ENCODE results near the gene SDK1.

Gene SDK1

GRCh38 chr7:3427957-3428356, 126.9 kb downstream of the SDK1 start:
- no peak for DNase-seq

GRCh38 chr7:3429981-3430380, 128.9 kb downstream of the SDK1 start:
- DNase-seq = no peak

- no peak for DNase-seq
Measured at GRCh38 chr7:3430588-3430987, 129.5 kb downstream of the SDK1 start.

DNA sequence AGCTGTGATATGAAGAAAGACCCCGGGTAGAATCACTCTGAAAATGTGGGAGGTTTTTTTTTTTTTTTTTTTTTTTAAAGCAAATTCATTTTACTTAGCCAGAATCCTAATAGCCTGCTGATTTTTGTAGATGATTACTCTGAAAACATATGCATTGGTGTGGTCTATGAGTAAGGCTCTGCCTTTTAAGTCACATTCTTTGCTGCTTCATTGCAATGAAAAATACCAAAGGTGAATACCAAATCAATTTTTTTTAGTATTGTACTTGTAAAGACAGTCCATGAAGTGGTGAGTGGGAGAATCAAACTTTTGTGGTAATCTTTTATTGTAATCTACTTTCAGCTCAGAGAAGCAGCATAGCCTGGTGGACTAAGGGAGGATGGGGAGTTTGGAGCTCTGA, 130.3 kb downstream of the SDK1 start:
- DNase-seq = no peak

- no peak for DNase-seq
Measured at GRCh38 chr7:3432911-3433310, 131.9 kb downstream of the SDK1 start.

DNA sequence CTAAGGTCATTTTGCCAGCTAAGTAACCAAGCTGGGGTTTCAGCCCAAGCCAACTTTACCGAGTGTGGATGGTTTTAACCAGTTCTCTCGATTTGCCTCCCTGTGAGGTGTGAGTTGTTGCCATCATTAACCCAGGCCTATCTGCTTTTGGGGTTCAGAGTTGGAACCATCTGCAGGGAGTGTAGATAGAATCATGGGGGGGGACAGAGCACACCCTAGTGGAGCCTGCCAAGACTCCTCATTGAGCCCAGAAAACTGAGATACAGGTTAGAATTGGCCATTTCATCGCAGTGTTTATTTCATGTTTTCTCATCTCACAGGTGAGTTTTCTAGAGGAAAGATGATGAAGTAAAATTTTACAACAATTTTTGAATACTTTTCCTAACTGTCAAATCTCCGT, 133.6 kb downstream of the SDK1 start:
- no peak for DNase-seq

DNA sequence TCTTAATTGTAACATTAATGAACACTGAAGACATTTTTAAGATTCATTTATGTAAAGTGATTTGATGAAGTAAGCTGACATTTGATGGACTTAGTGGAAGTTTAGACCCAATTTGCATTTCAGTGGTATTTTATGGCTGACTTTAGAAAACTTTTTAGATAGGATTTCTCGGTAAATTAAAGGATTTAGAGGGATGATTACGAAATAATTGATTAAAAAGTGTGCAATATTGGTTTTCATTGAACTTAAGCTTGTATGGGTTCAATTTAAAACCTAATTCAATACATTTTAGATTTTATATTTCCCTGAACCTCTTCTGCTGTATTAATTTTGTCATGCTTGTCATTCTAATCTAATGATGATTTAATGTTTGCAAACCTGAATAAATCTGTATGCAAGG, 135.1 kb downstream of the SDK1 start:
- DNase-seq = no peak

GRCh38 chr7:3436746-3437145, 135.7 kb downstream of the SDK1 start:
- DNase-seq = no peak

DNA sequence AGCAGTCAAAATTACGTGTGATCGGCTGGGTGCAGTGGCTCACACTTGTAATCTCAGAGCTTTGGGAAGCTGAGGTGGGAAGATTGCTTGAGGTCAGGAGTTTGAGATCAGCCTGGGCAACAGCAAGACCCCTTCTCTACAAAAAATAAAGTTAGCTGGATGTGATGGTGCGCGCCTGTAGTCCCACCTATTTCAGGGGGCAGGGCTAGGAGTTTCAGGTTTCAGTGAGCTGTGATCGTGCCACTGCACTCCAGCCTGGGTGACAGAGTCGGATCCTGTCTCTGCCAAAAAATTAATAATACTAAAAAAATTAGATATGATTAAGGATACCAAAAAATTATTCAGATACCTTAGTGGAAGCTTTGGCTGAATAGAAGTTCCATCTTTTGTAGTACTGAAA, 136.4 kb downstream of the SDK1 start:
- no peak for DNase-seq

GRCh38 chr7:3438352-3438751, 137.3 kb downstream of the SDK1 start:
- no peak for DNase-seq

GRCh38 chr7:3439333-3440030, 138.4 kb downstream of the SDK1 start:
- no peak for DNase-seq

GRCh38 chr7:3440509-3440908, 139.5 kb downstream of the SDK1 start:
- DNase-seq = no peak

GRCh38 chr7:3443716-3444115, 142.7 kb downstream of the SDK1 start:
- DNase-seq = no peak

- DNase-seq = no peak
Measured at GRCh38 chr7:3446786-3447185, 145.7 kb downstream of the SDK1 start.

DNA sequence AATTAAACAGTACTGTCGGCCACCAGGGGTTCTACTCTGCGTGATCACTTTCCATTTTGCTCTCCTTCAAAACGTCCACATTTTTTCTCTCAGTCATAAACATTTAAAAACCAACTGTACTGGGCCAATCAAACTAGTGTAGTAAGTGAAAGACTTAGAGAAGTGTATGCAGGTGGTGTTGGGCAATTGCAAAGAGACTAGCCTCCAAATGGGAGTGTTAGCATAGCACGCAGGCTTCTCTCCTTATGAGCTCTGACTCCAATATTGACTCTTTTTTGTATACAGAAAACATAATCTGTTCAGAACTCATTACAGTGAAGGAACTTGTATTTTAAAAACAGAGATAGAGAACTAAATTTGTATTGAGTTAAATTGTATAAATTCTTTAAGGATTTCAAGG, 150.6 kb downstream of the SDK1 start:
- no peak for DNase-seq

DNA sequence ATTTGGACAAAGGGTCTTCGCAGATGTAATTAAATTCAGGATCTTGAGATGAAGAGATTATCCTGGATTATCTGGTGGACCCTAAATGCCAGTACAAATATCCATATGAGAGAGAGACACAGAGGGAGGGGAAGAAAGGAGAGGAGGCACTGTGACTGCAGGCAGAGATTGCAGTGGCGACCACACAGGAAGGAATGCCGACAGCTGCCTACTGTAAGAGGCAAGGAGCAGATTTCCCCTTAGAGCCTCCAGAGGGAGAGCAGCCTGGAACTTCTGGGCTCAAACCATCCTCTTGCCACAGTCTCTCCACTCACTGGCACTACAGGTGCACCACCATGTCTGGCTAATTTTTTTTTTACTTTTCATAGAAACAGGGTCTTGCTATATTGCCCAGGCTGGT, 152.3 kb downstream of the SDK1 start:
- no peak for DNase-seq

DNA sequence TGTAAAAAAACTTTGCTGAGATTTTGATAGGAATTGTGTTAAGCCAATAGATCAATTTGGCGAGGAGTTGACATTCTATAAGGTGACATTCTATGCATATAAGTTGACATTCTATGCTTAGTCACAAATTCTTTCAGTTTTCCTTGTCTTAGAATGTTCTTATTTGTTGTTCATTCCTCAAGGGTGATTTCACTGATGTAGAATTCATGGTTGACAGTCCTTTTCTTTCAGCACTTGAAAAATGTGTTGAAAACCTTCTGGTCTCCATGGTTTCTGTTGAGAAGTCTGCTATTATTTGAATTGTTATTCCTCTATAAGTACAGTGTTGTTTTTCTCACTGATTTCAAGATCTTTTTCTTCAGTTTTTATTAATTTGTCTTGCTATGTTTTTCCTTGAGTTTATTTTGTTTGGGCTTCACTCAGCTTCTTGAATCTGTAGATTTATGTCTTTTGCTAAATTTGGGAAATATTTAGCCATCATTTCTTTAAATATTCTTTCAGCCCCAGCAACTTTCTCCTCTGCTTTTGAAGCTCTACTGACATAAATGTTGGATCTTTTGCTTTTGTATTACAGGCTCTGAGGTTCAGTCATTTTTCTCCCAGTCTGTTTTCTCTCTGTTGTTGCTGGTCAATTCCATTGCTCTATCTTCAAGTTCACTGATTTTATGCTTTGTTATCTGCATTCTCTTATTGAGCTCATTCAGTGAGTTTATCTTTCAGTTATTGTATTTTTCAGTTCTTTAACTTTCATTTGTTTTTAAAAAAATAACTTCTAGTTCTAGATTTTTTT, 154.9 kb downstream of the SDK1 start:
- no peak for DNase-seq

GRCh38 chr7:3459111-3459510, 158.1 kb downstream of the SDK1 start:
- no peak for DNase-seq

DNA sequence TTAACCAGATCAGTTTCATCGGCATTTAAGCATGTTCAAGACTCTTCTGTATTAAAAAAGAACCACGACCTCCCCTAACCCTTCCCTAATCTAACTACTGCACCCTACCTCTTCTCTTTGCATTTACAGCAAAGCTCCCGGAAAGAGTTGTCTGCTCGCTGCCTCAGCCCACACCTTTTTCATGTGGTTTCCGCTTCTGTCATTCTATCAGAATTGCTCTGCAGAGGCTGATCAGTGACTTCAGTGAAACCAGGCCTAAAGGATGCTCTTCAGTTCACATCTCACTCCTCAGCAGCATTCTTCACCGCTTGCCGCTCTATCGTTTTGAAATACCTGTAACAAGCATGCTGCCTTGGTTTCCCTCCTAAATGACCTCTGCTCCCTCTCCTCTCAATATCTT, 160.9 kb downstream of the SDK1 start:
- no peak for DNase-seq

GRCh38 chr7:3463696-3464095, 162.6 kb downstream of the SDK1 start:
- no peak for DNase-seq

DNA sequence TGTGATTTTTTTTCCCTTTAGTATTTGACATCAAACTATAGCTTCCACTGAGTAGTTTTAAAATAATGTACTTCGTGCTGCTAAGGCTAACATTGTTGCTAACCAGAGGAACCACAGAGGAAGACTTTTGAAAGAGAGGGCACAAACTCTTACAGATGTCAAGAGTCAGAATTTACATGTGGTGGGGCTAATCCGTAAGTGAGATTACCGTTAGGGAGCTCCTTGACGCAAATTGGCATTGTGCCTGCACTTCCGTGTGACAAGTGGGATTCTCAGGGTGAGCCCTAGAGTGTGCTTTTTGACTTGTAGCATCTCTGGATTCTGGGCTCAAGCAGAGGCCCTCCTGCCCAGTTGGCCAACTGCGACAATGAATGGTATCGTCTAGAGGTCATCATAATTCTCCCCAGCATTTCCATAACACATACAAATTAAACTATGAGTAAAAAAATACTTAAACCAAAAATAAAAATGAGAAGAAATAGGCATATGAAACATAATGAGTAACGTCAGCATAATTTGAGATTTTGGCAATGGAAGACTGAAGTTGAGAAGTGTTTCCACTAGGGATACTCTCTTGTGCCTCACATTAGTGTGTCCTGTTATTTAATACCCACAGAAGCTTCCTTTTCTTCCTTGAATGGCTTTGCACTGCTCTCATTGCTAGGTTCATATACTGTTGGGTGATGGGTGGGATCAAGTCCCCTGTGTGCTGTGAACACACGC, 164.0 kb downstream of the SDK1 start:
- DNase-seq = no peak

DNA sequence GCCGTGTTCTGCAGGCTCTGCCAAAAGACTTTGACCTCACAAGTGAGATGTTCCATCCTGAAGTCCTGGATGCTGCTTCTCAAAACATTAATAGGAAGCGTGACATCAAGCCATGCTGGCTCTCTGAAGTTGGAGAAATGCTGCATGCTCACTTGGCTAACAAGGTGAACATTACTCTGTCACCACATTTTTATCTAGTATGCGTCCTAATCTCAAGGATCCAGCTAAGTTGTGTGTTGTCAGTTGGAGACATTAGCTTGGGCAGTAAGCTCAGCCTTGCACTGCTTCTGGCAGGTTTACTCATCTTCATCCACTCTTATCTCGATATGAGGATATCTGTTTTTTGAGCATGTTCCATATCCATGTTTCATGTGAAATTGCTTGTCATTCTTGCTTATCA, 165.2 kb downstream of the SDK1 start:
- DNase-seq = no peak

DNA sequence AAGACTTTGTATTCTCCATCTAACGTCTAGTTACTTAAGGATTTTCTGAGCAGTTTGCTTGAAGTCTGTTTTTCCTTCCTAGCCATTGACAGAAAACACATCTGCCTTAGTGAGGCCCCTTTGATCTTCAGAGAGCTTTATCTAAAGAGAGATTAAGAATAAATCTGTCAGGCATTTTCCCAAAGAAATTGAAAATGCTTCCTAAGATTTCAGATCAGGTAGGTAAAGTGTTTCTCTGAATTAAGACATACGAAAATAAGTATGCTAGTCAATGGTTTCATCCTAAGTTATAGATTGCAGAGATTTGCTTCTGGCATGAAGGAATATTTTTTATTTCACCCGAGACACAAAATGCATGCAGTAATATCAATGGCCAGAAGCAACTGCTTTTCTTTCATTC, 168.6 kb downstream of the SDK1 start:
- DNase-seq = no peak

GRCh38 chr7:3480197-3480596, 179.1 kb downstream of the SDK1 start:
- no peak for DNase-seq

All from NCI-H2081 treated with DMSO at 0.1 percent for 48 hours (cell line).